GM20000 (cell line): ENCODE measurements around the gene CCT8.

Experiments used
- DNase-seq: peaks from one replicate; pipeline ENCODE4 v3.0.0; 2012; ENCODE audit warnings: low spot score
- CTCF ChIP-seq: IDR thresholded peaks from 2 replicates; pipeline ENCODE4 v1.5.1; 2012; ENCODE audit warnings: mild to moderate bottlenecking, control low read depth; ENCODE audit errors: extremely low read depth, missing control alignments

The CCT8 gene

DNA sequence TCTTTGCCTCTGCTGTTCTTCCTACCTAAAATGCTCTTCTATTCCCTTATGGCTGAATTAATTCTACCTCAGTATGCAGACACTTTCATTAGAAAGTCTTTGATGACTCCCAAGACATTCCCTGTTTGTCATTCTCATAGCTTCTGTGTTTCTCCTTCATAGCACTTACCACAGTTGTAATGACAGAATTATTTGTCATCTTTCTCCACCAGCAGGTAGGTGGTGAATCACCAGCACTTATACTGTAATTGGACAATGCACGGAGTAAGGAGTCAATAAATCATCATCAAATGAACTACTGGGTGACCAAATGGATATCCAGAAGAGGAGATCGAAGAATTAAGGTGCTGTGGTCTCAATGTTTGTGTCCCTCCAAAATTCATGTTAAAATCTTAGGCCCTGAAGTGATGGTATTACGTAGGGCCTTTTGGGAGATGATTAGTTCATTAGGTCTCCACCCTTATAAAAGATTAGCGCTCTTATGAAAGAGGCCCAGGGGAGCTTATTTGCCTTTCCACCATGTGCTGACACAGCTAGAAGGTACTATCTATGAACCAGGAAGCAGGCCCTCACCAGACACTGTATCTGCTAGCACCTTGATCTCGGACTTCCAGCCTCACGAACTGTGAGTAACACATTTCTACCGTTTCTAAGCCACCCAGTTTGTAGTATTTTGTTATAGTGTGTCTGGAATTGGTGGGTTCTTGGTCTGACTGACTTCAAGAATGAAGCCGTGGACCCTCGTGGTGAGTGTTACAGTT is 2.4 kb upstream of the CCT8 start:
- TF ChIP-seq CTCF = no peak
- DNase-seq = no peak

GRCh38 chr21:29074783-29075182 is 1.3 kb upstream of the CCT8 start:
- no peak for DNase-seq
- no peak for TF ChIP-seq CTCF

DNA sequence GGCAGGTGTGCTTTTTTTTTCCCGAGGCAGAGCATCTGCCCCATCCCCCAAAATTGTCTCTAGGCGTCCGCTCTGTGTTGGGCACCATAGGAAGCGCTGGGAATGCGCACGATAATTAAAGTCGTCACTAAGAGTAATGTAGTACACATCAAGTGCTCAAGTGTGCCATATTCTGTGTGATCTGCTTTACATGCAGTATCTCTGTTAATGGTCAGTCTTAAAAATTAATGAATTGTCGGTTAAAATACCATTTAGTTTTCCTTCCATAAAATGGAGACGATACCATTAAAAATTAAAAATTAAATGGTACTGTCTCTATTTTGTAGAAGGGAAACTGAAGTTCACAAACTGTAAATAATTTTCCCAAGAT is 544 bp upstream of the CCT8 start:
- no peak for TF ChIP-seq CTCF
- DNase-seq = no peak

DNA sequence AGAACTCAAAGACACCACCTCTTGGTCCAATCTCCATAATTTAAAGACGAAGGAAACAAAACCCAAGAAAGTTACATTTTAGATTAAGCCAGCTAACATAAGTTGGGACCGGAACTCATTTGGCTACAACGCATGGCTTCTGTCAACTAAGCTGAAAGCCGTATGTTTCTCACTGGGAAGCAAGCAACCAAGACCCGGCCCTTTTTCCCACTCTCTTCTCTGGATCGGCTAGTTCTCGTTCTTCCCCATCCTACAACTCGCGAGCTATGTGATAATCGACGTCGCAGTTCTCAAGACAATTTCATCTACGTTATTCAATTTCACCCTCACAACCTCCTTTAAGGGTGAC is 601 bp downstream of the CCT8 start:
- TF ChIP-seq CTCF = no peak
- no peak for DNase-seq

DNA sequence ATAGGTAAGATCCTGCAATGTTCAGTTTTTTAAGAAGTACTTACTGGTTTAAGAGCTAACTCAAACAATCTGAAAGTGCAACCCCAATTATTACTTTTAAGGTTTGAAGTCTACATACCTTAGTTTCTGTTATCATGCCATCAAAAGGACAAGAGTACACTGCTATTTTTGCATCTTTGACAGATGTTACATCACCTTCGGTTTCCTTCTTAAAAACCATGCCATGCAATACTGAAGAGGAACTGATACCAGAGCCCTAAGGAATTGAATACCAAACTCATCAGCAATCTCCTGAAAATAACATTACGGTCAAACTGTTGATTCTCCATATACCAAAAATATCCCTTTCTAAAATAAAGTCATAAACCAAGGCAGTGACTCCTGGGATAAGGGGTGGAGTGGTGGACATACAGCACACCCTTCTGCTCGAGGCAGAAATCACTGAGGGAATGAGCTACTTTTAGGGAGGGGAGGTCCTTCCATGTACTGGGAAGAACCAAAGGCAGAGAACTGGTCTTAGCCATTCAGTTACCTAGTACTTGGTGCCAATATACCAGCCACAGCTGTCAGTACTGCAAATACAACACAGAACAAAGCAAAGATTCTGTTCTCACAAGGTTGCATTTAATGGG is 8.5 kb downstream of the CCT8 start:
- DNase-seq = peak; percentile 30
- TF ChIP-seq CTCF = no peak

DNA sequence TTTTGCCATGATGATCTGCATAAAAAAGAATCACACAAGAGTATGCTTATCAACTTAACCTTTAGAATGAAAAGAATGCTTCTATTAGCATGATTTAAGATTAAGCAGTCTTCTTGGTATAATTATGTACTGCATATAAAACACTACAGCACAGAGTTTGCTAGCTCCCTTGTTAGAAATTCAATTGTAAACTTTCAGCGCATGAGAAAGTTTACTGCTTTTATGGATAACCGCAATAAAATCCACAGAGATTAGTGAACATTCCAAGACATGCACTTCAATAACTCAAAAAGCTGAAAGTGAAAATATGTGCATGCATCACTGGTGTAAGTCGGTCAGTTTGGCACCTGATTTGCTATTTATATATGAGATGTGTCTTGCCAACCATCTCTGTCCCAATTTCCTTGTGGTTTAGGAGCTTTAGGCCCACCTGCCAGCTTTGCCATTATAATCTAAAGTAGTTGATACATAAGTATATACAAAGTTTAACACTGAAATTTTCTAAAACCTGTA is 16.9 kb downstream of the CCT8 start:
- no peak for DNase-seq
- TF ChIP-seq CTCF = no peak

DNA sequence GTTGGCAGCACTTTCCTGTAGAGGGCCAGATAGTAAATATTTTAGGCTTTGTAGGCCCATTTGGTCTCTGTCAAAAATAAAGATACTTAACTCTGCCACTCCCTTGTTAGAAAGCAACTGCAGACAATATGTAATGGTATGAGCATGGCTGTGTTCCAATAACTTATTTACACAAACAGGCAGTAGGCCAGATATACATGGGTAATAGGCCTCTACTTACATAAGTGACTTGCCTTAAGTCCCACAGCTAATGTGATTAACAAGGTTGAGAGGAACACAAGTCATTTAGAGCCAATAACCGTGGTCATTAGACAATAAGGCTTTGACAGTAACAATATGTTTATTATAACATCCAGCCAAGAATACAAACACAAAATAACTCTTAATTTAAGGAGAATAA is 17.4 kb downstream of the CCT8 start:
- no peak for DNase-seq
- TF ChIP-seq CTCF = no peak
